HCT116 (cell line): ENCODE data around the gene MBTPS1. TPM values are rescaled to one million over a fixed set of nuclear protein-coding genes. Genes with fewer than 3 reads are reported as not detected.

Experiments used
- ATAC-seq: fragments of 200-7000 bp; cut with Tn5 transposase; 2 replicates; pipeline ENCODE4 v1.9.1; 2020; ENCODE audit warnings: mild to moderate bottlenecking, moderate library complexity
- BruUV-seq: library from RNA; stranded (reverse); fragments of 400-500 nt; replicated peaks from 2 replicates; lab custom pipeline; 2021; lab: Mats Ljungman, UMichigan
- CTCF ChIA-PET: fragments of 300-600 bp; sonication (Branson Sonifier 250); formaldehyde crosslinking; loops from one replicate; lab custom pipeline; 2021; ENCODE audit warnings: antibody characterized with exemption; lab: Charles Lee
- POLR2A ChIA-PET: fragments of 300-600, 350-600 bp; sonication (Branson Sonifier 250); formaldehyde crosslinking; loops from one replicate; lab custom pipeline; 2021; ENCODE audit warnings: antibody characterized with exemption; lab: Charles Lee
- RAD21 ChIA-PET, 2 experiments: fragments of 300-600 bp; sonication (Branson Sonifier 250); formaldehyde crosslinking; loops; one replicate each; lab custom pipeline; 2023; ENCODE audit warnings: low total read pairs in 2 of 2; ENCODE audit not compliant: uncharacterized antibody in 2 of 2, unreplicated experiment in 2 of 2, low non-redundant PET in 1 of 2; lab: Charles Lee
- DNase-seq: peaks from one replicate; pipeline ENCODE4 v3.0.0-alpha.2; 2010; ENCODE audit warnings: low read depth, low spot score
- H2AFZ ChIP-seq: fragments of 200-600 bp; shearing (Covaris generic), sonication (generic); 2 replicates; pipeline ENCODE4 v1.6.1; 2017; ENCODE audit warnings: low read depth, mixed run types, mixed read lengths, antibody characterized with exemption, low read length; ENCODE audit not compliant: poor library complexity, severe bottlenecking
- H3K27ac ChIP-seq: 2 replicates; pipeline ENCODE4 v1.5.1; 2012; ENCODE audit warnings: low read depth, low read length
- H3K27me3 ChIP-seq: fragments of 200-600 bp; sonication (generic); 2 replicates; pipeline ENCODE4 v1.6.1; 2016; ENCODE audit warnings: mixed run types, low read length, mixed read lengths; ENCODE audit not compliant: insufficient read depth
- H3K36me3 ChIP-seq, 2 experiments: fragments of 200-500 bp in 1 of 2; fragments of 200-600 bp in 1 of 2; sonication (Bioruptor generic) in 1 of 2; sonication (generic) in 1 of 2; 2 replicates each; pipeline versions ENCODE4 v1.5.1 to v1.6.1; 2014 to 2016; ENCODE audit warnings: low read length in 2 of 2, inconsistent platforms in 1 of 2, mixed read lengths in 1 of 2, mixed run types in 1 of 2; ENCODE audit not compliant: insufficient read depth in 2 of 2, control insufficient read depth in 1 of 2
- H3K4me1 ChIP-seq, 2 experiments: fragments of 200-600 bp in 1 of 2; sonication (generic) in 1 of 2; 2 replicates each; pipeline versions ENCODE4 v1.5.1 to v1.6.1; 2012 to 2017; ENCODE audit warnings: low read length in 2 of 2, inconsistent platforms in 1 of 2, mild to moderate bottlenecking in 1 of 2, mixed read lengths in 1 of 2, mixed run types in 1 of 2, moderate library complexity in 1 of 2; ENCODE audit not compliant: insufficient read depth in 2 of 2, control insufficient read depth in 1 of 2
- H3K4me2 ChIP-seq: fragments of 200-600 bp; sonication (generic); 2 replicates; pipeline ENCODE4 v1.6.1; 2017; ENCODE audit warnings: mixed run types, low read length, mixed read lengths
- H3K4me3 ChIP-seq, 2 experiments: fragments of 200-600 bp in 1 of 2; sonication (generic) in 1 of 2; replicated peaks in 1 of 2; 2 replicates each; pipeline ENCODE4 v1.5.1; 2011 to 2016; ENCODE audit warnings: low read length in 2 of 2, control low read depth in 1 of 2, low read depth in 1 of 2, mild to moderate bottlenecking in 1 of 2, mixed read lengths in 1 of 2, mixed run types in 1 of 2
- H3K79me2 ChIP-seq: fragments of 200-600 bp; sonication (generic); 2 replicates; pipeline ENCODE4 v1.6.1; 2017; ENCODE audit warnings: mild to moderate bottlenecking, mixed run types, low read length, moderate library complexity, mixed read lengths; ENCODE audit not compliant: insufficient read depth
- H3K9ac ChIP-seq: fragments of 200-600 bp; sonication (generic); 2 replicates; pipeline ENCODE4 v1.6.1; 2016; ENCODE audit warnings: low read length, mixed read lengths
- H3K9me2 ChIP-seq: fragments of 200-600 bp; sonication (generic), shearing (Covaris generic); 2 replicates; pipeline ENCODE4 v1.6.1; 2017; ENCODE audit warnings: mixed run types, mild to moderate bottlenecking, moderate library complexity; ENCODE audit not compliant: insufficient read depth
- H3K9me3 ChIP-seq, 2 experiments: fragments of 200-500 bp in 1 of 2; fragments of 200-600 bp in 1 of 2; sonication (Bioruptor generic) in 1 of 2; sonication (generic) in 1 of 2; 2 replicates each; pipeline ENCODE4 v1.6.1; 2014 to 2017; ENCODE audit warnings: low read length in 2 of 2, mixed read lengths in 2 of 2, inconsistent platforms in 1 of 2, low read depth in 1 of 2, mild to moderate bottlenecking in 1 of 2, mixed run types in 1 of 2, moderate library complexity in 1 of 2; ENCODE audit not compliant: control insufficient read depth in 1 of 2, insufficient read depth in 1 of 2
- H4K20me1 ChIP-seq: fragments of 200-600 bp; sonication (generic), shearing (Covaris generic); 2 replicates; pipeline ENCODE4 v1.6.1; 2017; ENCODE audit warnings: mixed run types, mild to moderate bottlenecking, moderate library complexity; ENCODE audit not compliant: insufficient read depth
- CBX3 ChIP-seq: IDR thresholded peaks from 2 replicates; pipeline ENCODE4 v1.6.1; 2012; ENCODE audit warnings: low read depth
- EGR1 ChIP-seq: IDR thresholded peaks from 2 replicates; pipeline ENCODE4 v1.6.1; 2012; ENCODE audit warnings: low read depth
- EZH2 ChIP-seq: fragments of 200-600 bp; sonication (generic); IDR thresholded peaks from 2 replicates; pipeline ENCODE4 v1.6.1; 2017; ENCODE audit warnings: antibody characterized with exemption, mixed run types
- EZH2phosphoT487 ChIP-seq: fragments of 200-600 bp; IDR thresholded peaks from 2 replicates; pipeline ENCODE4 v1.6.1; 2018; ENCODE audit warnings: antibody characterized with exemption, borderline replicate concordance
- FOSL1 ChIP-seq: IDR thresholded peaks from 2 replicates; pipeline ENCODE4 v1.6.1; 2012; ENCODE audit warnings: low read depth
- JUND ChIP-seq: IDR thresholded peaks from 2 replicates; pipeline ENCODE4 v1.6.1; 2012
- POLR2A ChIP-seq: IDR thresholded peaks from 2 replicates; pipeline ENCODE4 v1.7.0; 2011; ENCODE audit warnings: borderline replicate concordance; ENCODE audit not compliant: insufficient read depth, insufficient read length; ENCODE audit errors: extremely low read depth
- SIN3A ChIP-seq: IDR thresholded peaks from 2 replicates; pipeline ENCODE4 v1.6.1; 2012; ENCODE audit warnings: low read depth
- SRF ChIP-seq: IDR thresholded peaks from 2 replicates; pipeline ENCODE4 v1.6.1; 2012; ENCODE audit warnings: low read depth
- TCF7L2 ChIP-seq: IDR thresholded peaks from 2 replicates; pipeline ENCODE4 v1.7.0; 2011; ENCODE audit warnings: borderline replicate concordance, inconsistent platforms; ENCODE audit not compliant: insufficient read depth, insufficient read length; ENCODE audit errors: extremely low read depth
- YY1 ChIP-seq: IDR thresholded peaks from 2 replicates; pipeline ENCODE4 v1.6.1; 2011; ENCODE audit warnings: low read length, low read depth, moderate library complexity, mild to moderate bottlenecking; ENCODE audit not compliant: insufficient replicate concordance; ENCODE audit errors: extremely low read depth
- ZFX ChIP-seq: fragments of 450-650 bp; IDR thresholded peaks from 2 replicates; pipeline ENCODE4 v1.6.1; 2017
- ZNF274 ChIP-seq: fragments of 200-500 bp; sonication (Bioruptor generic); IDR thresholded peaks from 2 replicates; pipeline ENCODE4 v1.6.1; 2014; ENCODE audit warnings: mild to moderate bottlenecking, low read depth, low read length, inconsistent platforms
- intact Hi-C: fragments of 100-400 bp; cut with micrococcal nuclease; formaldehyde crosslinking; loops from 2 replicates; pipeline ENCODE4 v1.10.0; 2022
- total RNA-seq: library from RNA; stranded (reverse); gene quantifications from one replicate; pipeline ENCODE4 v1.2.1, GENCODE V29; 2021; ENCODE audit not compliant: unreplicated experiment
- TF ChIP-seq, protein P1 (sequence below): IDR thresholded peaks from 2 replicates; pipeline ENCODE4 v1.6.1; 2011; ENCODE audit warnings: mild to moderate bottlenecking, low read length, moderate library complexity; ENCODE audit not compliant: insufficient replicate concordance; ENCODE audit errors: extremely low read depth

The MBTPS1 gene
- total RNA-seq, 1 experiment from 2014 or later, result 111 TPM

DNA sequence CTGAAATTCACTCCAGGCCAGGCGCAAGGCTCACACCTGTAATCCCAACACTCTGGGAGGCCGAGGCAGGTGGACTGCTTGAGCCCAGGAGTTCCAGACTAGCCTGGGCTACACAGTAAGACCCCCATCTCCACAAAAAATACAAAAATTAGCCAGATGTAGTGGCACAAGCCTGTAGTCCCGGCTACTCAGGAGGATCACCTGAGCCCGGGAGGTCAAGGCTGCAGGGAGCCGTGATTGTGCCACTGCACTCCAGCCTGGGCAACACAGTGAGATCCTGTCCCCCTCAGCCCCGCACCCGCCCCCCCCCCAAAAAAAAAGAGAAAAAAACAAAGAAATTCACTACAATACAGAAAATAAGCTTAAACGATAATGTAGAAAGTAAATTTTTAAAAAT lies 31.5 kb downstream of the MBTPS1 start:
- Histone ChIP-seq H3K9me3 (no peaks in the 10 kb centered on the region), H3K27me3 (no peaks in the 10 kb centered on the region), H3K79me2 (no peaks in the 10 kb centered on the region), H3K9ac (no peak overlapping the region), H3K4me2 (no peak overlapping the region), H3K4me3 (no peak overlapping the region), H3K4me1 (no peaks in the 10 kb centered on the region), H3K27ac (no peak overlapping the region), H2AFZ (no peak overlapping the region), H4K20me1 (no peaks in the 10 kb centered on the region), H3K36me3 (peaks cover 31 to 62% of the 10 kb centered on the region in 2 experiments), H3K9me2 (no peaks in the 10 kb centered on the region)
- DNase-seq (no peak), ATAC-seq (0 out of 2 replicates have a peak, but pooled peaks have one; percentile 3)
- ChIA-PET POLR2A (no interaction called here), CTCF (interaction anchor here (0.6 to 3.1 kb wide), 17 partner anchors 10 to 223 kb away, joined by 3 to 33 read pairs (median 6); partner anchors contain the start of genes MBTPS1, OSGIN1 and TAF1C), RAD21 (interaction anchor here (0.6 to 1.0 kb wide), 3 partner anchors 31 to 223 kb away, joined by 3 to 4 read pairs (median 4); partner anchors contain the start of genes MBTPS1 (in 1 of the 2) and TAF1C (in 1 of the 2))
- intact Hi-C loops, result loop anchor here (1.0 kb wide), 1 partner anchor 56 kb away; no protein-coding TSS in a partner anchor
- BruUV-seq, result no TSS peak
- TF ChIP-seq CBX3, result no peak
- TF ChIP-seq FOSL1, result no peak
- TF ChIP-seq EZH2phosphoT487, result no peak
- no peak for TF ChIP-seq SIN3A
- TF ChIP-seq, protein P1, sequence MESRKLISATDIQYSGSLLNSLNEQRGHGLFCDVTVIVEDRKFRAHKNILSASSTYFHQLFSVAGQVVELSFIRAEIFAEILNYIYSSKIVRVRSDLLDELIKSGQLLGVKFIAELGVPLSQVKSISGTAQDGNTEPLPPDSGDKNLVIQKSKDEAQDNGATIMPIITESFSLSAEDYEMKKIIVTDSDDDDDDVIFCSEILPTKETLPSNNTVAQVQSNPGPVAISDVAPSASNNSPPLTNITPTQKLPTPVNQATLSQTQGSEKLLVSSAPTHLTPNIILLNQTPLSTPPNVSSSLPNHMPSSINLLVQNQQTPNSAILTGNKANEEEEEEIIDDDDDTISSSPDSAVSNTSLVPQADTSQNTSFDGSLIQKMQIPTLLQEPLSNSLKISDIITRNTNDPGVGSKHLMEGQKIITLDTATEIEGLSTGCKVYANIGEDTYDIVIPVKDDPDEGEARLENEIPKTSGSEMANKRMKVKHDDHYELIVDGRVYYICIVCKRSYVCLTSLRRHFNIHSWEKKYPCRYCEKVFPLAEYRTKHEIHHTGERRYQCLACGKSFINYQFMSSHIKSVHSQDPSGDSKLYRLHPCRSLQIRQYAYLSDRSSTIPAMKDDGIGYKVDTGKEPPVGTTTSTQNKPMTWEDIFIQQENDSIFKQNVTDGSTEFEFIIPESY, result no peak
- no peak for TF ChIP-seq ZFX
- TF ChIP-seq EZH2, result no peak
- no peak for TF ChIP-seq EGR1
- TF ChIP-seq SRF, result no peak
- TF ChIP-seq POLR2A, result no peak
- TF ChIP-seq JUND, result no peak
- no peak for TF ChIP-seq TCF7L2
- TF ChIP-seq ZNF274, result no peak
- TF ChIP-seq YY1, result no peak
